Fibroblast of skin of abdomen (primary cell): ENCODE results near the gene UBE3C.
A peak's percentile ranks its signal among the peaks of the same experiment; 100 is the strongest.
"Not testable (repeated sequence)": the region's sequence is repeated elsewhere in the genome, so short reads cannot be mapped to it uniquely, and the experiment has no call there.

Experiments used
- DNase-seq: peaks from one replicate; pipeline ENCODE4 v3.0.0-alpha.2; 2013

UBE3C gene

DNA sequence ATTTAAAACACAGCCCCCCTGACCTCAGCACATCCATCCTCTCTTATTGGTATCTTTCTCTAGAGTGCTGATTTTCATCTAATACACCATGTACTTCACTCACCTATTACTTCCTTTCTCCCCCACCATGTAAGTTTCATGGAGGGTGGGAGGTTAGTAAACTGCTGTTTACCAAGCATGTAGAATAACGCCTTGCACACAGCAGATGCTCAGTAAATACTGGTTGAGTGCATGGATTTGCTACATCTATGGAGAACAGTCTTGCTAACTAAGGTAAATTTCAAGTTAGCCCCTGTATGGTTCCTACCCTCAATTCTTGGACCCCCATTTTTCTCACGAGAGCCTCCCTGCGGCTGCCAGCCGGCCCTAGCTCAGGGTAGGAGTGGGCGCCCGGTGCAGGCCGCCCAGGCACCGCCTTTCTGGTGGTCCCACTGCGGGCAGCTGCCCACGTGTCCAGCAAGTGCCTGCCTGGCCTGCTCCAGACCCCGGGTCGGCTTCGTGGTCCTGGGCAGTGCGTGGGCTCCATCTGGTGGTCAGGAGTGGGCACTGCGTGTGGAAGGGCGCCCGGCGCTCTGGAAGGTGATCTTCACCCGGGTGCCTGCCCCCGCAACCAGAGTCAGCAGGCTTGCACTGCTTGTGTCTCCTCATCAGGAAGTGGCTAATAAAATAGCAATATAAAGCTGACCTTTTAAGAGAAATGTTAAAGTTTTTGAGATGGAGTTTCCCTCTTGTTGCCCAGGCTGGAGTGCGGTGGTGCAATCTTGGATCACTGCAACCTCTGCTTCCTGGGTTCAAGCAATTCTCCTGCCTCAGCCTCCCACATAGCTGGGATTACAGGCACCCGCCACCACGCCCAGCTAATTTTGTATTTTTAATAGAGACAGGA is 134.7 kb downstream of the UBE3C start:
- DNase-seq = peak; percentile 69

DNA sequence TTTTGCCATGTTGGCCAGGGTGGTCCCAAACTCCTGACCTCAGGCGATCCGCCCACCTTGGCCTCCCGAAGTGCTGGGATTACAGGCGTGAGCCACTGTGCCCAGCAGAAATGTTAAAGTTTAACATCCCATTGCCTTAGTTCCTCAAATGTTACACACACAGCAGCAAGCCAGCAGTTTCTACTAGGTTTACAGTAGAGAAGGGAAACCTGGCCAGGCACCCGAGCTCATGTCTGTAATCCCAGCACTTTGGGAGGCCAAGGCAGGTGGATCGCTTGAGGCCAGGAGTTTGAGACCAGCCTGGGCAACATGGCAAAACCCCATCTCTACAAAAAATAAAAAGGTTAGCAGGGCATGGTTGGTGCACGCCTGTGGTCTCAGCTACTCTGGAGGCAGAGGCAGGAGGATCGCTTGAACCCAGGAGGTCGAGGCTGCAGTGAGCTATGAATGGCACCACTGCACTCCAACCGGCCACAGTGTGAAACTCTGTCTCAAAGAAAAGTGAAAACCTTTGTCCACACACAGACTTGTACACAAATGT is 135.4 kb downstream of the UBE3C start:
- DNase-seq = not testable (repeated sequence)

DNA sequence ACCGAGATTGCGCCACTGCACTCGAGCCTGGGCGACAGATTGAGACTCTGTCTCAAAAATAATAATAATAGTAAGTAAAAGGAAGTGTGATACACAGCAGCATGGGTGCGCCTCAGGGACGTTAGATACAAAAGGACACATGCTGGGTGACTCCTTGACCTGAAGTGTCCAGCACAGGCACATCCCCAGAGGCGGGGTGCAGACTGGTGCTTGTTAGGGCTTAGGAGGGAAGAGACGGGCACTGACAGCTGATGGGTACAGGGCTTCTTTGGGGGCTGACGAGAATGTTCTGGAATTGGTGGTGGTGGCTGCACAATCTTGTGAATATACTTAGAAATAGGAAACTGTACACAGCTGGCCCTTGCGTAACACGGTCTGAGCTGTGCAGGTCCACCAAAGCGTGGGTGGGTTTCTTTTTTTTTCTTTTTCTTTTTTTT is 136.3 kb downstream of the UBE3C start:
- DNase-seq = no peak

DNA sequence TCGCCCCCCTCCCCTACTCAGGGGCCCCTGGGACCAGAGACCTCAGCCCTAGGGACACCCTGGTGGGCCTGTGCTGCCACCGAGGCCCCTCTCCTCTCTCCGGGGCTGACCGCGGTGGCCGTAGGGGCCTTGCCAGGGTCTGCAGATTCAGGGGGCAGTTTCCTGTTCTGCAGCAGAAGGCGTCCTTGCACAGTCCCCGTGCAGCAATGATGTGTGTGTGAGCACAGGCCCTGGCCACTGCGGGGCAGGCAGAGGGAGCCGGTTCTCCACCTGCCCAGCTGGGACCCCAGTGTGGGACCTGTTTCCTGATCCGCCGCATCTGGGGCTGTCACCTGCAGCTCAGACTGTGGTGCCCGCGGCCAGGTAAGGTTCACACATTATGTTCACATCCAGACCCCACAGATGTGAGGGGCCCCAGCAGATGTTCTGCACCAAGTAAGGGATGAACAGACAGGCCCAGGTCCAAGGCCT is 137.4 kb downstream of the UBE3C start:
- DNase-seq = no peak

DNA sequence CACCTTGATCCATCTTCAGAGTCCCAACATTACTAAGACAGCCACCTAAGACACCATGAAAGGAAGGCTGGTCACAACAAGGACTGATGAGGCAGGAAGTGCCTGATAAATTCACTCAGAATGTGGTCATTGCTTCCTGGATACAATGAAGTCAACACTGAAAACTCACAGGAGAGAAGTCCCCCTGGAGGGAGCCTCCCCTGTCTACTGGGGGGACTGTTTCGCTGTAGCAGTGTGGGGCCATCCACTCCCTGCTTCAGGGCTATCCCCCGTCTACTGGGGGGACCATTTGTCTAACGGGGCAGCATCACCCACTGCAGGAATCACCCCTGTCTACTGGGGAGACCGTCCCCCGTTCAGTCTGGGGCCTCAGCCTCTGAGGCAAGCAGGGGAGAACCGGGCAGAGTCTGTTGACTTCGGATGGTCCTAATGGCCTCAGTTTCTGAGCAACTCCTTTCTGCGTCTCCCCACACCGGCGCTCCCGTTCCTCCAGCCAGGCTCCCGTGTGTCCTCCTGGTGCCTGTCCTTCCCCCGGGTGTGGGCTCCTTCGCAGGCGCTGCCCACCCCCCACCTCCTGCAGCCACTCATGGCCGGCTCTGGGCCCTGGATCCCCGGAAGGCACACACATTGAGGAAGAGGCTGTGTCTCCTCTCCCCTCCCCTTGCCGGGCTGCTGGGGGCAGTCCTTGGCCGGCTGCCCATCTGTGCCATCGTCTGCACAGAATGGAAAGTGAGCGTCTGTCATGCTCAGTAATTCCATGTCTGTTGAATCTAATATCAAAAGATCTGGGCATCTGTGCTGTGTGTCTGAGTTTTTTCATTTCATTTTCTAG is 138.2 kb downstream of the UBE3C start:
- DNase-seq = peak; percentile 28

DNA sequence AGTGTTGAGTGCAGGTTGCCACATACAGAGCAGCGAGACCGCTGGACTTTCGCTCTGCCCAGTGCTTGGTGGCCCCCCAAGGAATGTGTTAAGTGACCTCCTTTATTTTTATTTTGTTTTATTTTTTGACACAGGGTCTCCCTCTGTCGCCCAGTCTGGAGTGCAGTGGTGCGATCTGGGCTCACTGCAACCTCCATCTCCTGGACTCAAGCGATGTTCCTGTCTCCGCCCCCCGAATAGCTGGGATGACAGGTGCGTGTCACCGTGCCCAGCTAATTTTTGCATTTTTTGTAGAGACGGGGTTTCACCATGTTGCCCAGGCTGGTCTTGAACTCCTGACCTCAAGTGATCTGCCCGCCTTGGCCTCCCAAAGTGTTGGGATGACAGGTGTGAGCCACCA is 138.8 kb downstream of the UBE3C start:
- not testable (repeated sequence) for DNase-seq

DNA sequence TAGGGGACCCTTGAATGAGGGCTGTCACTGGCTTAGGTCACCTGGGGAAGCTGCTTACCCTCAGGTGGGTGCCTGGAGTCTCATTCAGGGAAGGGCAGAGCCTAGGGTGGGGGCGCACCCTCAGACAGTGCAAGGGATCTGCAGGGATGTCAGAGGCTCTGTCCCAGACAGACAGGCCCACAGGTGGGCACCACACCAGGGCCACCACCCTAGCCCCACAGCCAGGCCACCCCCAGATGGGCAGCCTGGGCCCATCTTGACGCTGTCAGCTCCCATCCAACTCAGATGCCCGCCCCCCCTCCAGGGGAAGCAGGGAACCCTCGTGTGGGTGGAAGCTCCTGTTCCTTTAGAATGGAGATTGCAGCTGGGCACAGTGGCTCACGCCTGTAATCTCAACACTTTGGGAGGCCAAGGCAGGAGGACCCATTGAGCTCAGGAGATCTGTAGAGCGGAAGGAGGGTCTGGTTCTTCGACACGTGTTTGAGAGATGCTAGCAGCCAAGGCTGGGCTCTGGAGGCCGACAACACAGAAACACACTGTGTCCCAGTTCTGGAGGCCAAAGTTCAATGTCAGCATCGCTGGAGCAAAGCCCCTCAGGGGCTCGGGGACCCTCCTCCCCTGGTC is 139.6 kb downstream of the UBE3C start:
- no peak for DNase-seq

DNA sequence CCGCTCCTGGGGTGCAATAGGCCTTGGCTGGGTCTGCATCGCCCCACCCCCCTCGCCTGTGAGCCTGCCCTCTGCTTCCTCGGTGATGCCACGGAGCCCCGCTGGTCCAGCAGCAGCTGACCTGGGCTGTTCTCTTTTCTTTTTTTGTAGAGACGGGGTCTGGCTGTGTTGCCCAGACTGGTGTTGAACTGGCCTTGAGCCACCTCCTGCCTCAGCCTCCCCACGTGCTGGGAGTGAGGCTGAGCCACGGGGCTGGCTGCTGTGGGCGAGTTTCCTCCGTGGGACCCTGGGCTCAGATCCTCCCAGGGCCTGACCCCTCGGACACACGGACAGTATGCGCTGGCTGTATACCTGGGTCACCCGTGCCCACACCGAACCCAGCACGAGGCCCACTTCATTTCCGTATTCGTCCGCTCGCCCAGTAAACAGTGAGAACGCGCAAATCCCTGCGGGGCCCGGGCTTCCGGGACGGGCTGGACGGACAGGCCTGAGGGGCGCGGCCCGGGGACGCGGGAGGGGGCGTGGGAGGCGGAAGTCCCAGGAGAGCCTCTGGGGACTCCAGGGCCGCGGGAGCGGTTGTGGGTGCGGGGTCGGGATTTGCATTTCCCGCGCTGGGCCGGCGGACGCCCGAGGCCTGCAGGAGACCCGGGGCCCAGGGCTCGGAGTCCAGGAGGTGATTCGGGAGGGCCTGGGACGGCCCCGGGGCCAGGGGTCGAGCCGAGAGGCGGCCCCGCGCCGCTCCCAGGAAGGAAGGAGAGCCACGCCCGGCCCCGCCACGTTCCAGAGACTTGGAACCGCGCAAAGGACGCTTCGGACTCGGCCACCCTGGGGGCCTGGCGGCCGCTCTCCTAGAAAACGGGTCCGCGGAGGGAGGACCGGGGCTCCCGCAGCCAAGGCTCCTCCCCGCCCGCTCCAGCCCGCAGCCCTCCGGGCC is 140.3 kb downstream of the UBE3C start:
- peak; percentile 18 for DNase-seq

DNA sequence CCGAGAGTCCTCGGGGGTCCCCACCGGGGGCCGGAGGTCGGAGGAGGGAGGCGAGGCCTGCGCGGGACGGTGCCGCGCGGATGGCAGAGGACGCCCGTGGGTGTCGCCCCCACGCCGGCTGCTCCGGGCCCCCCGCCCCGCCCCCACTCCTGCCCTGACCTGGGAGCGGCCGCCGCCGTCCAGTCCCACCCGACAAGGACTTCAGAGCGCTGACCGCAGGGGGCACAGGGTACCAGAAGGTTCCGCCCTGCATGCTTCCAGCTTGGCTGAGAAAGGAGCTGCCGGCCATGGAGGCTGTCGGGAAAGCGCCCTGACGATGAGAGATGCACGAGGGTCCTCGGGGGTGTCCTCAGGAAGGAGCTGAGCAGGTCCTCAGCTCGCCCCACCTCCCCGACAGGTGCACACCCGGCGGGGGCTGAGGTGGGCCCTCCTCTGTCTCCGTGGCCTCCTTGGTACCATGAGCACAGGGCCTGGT is 141.1 kb downstream of the UBE3C start:
- no peak for DNase-seq

DNA sequence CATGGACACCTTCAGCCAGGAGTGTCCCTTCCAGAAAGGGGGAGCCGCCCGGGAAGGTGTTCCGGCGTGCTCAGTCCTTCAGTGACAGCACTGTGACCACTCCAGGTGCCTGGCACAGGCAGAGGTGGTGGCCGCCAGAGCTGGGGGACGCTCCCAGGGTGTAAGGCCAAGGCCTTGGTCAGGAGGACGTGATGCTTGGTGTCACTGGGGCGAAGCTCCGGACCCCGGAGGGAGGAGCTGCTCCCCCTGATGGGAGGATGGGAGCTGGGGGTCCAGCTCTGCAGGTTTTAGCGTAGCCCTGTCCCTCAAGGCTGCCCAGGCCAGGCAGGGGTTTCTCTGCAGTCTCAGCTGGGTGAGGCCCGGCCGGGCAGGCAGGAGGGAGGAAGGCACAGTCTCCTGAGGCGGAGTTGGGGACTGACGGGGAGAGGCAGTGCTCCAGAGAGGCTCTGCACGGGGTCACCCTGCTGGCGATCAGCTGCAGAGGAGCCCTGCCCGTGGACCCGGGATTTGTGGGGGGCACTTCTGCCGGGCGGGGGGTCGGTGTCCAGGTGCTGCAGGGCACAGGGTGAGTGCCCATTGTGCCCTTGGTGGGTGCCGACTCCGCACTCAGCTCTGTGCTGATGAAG is 141.6 kb downstream of the UBE3C start:
- DNase-seq = no peak

DNA sequence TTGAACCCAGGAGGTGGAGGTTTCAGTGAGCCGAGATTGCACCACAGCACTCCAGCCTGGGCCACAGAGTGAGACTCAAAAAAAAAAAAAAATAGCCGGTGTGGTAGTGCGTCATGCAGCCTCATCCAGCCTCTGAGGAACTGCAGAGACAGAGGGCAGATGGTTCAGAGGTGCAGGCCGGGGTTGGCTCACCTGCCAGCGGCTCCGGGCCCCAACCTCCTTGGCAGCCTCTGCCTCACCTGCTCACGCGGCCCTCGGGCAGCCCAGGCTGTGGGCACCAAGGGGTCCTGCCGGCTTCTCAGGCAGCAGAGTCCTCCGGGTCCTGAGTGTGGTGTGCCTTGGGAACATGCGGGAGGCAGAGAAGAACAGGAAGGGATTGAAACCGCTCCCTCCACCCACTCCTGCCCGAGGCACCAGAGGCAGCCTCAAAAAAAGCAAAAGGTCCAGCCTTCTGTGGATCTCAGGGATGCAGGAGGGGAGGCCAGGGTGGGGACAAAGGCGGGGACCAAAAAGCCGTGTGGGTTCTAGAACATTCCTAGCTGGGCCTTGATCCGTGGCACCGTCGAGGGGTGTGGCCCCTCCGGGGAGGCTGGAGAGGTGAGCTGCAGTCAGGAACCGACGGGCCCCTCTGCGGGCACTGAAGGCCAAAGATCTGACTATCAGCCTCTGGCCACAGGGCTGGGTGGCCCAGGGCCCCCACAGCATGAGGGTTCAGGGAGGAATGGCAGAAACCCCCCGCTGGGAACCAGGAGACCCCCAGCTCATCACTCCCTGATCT is 142.7 kb downstream of the UBE3C start:
- DNase-seq = no peak

DNA sequence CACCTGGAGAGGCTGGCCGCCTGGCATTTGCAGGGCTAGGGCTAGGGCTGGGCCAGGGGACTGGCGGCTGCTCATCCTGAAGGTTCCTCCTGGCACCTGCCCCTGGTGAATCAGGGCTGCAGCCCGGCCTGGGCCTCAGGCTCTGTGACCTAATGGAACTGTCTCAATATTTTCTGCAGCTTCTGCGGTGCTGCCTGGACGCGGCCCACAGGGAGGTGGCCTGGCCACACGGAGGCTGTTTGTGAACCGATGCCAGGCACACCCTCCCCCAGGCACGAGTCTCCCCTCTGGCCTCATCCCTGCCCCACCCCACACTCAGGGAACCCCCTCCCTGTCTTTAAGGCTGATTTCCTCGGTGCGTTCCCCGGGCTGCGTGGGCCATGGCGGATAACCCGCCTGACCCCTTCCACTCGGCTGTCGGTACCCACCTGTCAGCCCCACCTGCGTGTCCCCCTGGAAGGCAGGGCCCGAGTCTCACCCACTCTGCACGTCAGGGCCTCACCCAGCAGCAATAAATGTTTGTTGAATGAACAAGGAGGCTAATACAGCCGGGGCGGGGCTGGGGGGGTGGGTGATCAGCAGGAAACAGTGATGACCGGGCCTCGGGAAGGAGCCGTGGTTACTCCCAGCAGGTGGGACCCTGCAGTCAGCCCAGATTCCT is 143.5 kb downstream of the UBE3C start:
- no peak for DNase-seq

DNA sequence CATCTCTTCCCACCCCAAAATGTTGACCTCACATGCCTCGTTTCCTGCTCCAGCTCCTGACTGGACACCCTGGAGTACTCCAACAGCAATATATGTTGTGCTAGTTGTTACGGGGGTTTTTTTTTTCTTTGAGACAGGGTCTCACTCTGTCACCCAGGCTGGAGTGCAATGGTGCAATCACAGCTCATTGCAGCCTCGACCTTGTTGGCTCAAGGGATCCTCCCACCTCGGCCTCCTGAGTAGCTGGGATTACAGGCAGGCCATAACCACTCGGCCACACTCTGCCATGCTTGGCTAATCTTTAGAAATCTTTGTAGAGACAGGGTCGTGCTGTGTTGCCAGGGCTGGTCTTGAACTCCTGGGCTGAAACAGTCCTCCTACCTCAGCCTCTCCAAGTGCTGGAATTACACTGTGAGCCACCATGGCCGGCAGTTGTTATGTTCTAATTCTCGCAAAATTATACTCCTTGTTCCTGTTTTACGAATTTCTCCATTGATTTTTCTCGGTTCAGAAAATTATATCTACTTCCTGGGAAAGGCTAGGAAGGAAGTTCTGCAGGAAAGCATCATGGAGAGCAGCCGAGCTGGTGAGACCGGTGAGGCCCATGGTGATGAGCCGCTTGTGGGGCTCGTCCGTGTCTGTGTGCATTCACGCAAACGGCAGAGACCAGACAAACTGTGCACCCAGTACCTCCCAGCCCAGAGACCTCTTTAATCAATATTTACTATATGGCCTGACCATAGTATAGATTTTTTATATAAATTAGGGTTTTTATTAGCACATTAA is 145.7 kb downstream of the UBE3C start:
- DNase-seq = no peak

DNA sequence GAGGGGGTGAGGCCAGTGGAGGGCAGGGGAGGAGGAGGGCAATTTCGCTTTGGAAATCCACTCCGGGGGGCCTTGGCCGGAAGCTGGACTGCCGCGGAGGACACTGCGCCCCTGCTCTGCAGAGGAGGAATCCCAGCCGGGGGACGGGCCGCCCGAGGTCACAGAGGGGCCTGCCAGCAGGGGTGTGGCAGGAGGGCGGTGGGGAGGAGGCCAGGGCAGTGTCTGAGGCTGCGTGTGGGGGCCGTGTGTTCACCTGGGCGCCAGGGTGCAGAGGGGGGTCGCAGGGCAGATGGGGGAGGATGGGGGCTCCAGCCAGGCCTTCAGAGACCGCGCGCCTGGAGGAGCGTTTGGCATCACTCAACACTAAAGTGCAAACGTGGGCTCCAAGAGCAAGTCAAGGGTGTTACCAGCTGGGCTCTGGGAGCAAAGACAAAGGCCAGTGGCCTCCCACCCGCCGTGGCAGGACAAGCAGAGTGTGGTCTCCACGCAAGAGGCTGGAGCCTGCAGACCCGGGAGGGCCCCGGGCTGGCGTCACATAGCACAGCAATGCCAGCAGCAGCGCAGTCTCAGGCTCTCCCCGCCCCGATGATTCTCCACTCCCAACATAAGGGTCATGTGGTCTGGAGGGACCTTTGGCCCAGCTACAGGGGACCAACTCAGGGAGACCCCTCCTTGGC is 152.8 kb downstream of the UBE3C start:
- no peak for DNase-seq

DNA sequence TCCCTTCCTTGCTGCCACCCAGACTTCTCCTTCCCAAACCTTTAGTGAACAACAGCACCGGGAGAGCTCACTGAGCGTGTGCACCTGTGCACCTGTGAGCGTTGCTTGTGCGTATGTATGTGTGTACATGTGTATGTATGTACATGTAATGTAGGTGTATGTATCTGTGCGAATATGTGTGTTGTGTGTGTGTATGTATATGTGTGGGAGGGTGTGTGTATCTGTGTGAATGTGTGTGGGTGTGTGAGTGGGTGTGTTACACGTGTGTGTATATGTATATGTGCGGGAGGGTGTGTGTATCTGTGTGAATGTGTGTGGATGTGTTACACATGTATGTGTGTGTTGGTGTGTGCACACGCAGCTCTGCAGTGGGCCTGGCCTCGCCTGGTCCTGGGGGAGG is 153.5 kb downstream of the UBE3C start:
- DNase-seq = no peak

DNA sequence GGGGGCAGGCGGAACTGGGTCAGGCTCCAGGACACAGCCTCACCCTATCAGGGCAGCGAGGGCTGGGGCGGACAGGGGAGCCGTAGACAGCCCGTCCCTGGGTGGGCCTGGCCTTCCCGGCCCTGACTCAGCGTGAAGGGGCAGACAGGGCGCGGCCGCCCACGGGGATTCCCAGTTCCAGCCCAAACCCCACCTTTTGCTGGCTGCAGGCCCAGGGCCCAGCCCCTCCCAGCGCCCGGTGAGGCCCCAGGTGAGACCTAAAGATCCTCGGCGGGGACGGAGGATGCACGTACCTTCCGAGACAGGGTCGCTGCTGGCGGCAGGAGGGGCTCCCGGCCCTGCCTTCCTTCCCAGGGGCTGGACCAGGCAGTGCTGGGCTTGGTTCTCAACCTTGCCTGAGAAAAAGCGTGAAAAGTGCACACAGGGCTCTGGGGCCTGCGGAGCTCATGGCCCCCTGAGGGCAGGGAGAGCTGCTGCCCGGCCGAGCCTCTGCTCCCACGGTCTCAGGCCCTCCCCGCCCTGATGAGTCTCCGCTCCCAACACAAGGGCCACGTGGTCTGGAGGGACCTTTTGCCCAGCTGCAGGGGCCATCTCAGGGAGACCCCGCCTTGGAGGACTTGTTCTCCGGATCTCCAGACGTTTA is 154.2 kb downstream of the UBE3C start:
- no peak for DNase-seq

DNA sequence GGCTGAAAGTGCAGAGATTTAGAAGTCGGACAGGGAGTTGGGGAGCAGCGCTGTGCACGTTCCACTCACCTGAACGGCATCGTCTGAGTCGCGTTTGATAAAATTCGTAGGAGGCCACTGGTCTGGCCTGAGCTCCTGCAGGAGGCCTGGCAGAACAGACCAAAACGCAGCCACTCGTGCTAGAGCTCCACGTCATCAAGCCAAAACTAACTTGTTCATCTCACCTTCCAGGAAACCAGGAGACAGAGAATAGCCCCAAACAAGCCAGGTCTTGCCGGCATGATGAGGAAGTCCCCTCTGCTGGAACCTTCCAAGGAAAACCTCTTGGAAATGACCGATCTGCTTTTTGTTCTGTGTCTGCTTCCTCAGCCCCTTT is 154.7 kb downstream of the UBE3C start:
- no peak for DNase-seq

DNA sequence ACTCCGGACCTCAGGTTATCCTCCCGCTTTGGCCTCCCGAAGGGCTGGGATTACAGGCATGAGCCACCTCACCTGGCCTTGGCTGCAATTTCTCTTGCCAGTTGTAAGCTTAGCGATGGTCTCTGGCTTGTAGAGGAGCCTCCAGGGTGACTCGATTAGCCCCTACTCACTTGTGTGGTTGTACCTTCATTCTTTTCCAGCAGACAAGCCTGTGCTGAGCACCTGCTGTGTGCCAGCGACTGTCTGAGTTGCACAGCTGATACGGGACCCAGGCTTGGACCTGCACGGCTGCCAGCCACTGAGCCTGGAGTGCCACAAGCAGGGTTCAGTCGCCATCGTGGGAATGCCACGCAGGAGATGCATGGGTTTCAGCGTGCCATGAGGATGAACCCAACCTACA is 156.0 kb downstream of the UBE3C start:
- DNase-seq = no peak
